ENCODE results near the gene LRFN2. TPM values are rescaled to one million over a fixed set of nuclear protein-coding genes. Genes with fewer than 3 reads are reported as not detected.
A peak's percentile ranks its signal among the peaks of the same experiment; 100 is the strongest.

LRFN2 gene
- total and polyA plus RNA-seq, 2 of the 8 experiments (the other 6 are each of a cell fraction or from before 2014, with no cell fraction given), result 2.3 TPM

DNA sequence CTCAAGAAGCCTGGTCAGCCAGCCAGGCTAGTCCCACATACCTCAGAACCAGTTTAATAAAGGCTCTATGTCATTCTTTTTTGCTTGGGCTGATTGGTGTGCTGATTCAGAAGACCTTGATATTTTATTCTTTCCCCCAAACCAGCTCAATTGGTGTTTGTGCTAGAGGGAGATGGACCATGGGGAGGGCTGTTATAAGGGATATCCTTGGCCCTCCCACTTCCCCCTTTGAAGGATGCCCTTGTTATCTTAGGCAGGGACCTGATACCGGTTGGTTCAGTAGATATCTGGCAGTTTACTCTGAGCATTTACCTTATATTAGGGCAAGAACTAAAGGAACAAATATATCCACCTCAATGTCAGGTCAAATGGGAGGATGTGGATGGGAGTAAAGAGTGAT is 207.4 kb downstream of the LRFN2 start:
- Histone ChIP-seq H2AK5ac (ENCODE audit: low read depth, low read length) (no peak overlapping the region), H2BK5ac (ENCODE audit: low read depth, low read length) (no peak overlapping the region), H4K8ac (ENCODE audit: extremely low read depth, insufficient read depth, low read length) (no peak overlapping the region), H3K4me1 (replicated peaks in 1 of 4; ENCODE audit: control insufficient read depth in 3 of 4, insufficient read depth in 4 of 4, low read length in 3 of 4) (no peaks in the 10 kb centered on the region), H3K79me2 (ENCODE audit: control insufficient read depth in 1 of 2, insufficient read depth in 2 of 2, low read length in 2 of 2) (no peaks in the 10 kb centered on the region), H2BK20ac (ENCODE audit: low read length) (0 out of 2 replicates have a peak overlapping the region, but pooled peaks have one; percentile 15), H2BK12ac (ENCODE audit: low read depth, low read length) (no peak overlapping the region), H3K9me3 (ENCODE audit: insufficient read depth in 2 of 2, low read depth in 1 of 2, low read length in 1 of 2) (no peaks in the 10 kb centered on the region), H3K36me3 (ENCODE audit: control insufficient read depth in 2 of 4, insufficient read depth in 4 of 4, low read length in 3 of 4) (no peaks in the 10 kb centered on the region), H2AFZ (ENCODE audit: low read length) (no peak overlapping the region), H4K20me1 (replicated peaks in 1 of 2; ENCODE audit: control insufficient read depth in 1 of 2, insufficient read depth in 2 of 2, low read length in 2 of 2) (no peaks in the 10 kb centered on the region), H3K9ac (replicated peaks in 1 of 4; ENCODE audit: extremely low read depth in 1 of 4, low read depth in 3 of 4, low read length in 3 of 4) (no peak overlapping the region), H3K79me1 (ENCODE audit: low read depth, low read length) (no peaks in the 10 kb centered on the region), H3K27me3 (replicated peaks in 1 of 4; ENCODE audit: control insufficient read depth in 3 of 4, extremely low read depth in 1 of 4, insufficient read depth in 3 of 4, low read length in 3 of 4) (no peaks in the 10 kb centered on the region; a peak in 1 of 7 replicates), H3K4me3 (ENCODE audit: extremely low read depth in 1 of 4, insufficient read depth in 2 of 4, low read depth in 3 of 4, low read length in 4 of 4) (no peak overlapping the region), H2BK120ac (replicated peaks; ENCODE audit: low read depth, low read length) (no peak overlapping the region), H3K27ac (ENCODE audit: low read depth, low read length) (no peak overlapping the region), H4K91ac (replicated peaks; ENCODE audit: insufficient read length, low read length) (no peak overlapping the region), H3K4me2 (ENCODE audit: insufficient read depth in 1 of 2, low read depth in 2 of 2, low read length in 2 of 2) (no peak overlapping the region), H3K56ac (replicated peaks; ENCODE audit: insufficient read length, low read depth, low read length) (no peak overlapping the region), H3K4ac (replicated peaks; ENCODE audit: insufficient read length, low read depth, low read length) (no peak overlapping the region), H3K23me2 (ENCODE audit: low read depth, low read length) (0 out of 2 replicates have a peak, but pooled peaks cover 1% of the 10 kb centered on the region), H2BK15ac (ENCODE audit: low read length) (no peak overlapping the region), H3K23ac (ENCODE audit: insufficient read length) (no peak overlapping the region), H3K18ac (ENCODE audit: extremely low read depth, low read length) (no peak overlapping the region), H3K14ac (ENCODE audit: insufficient read length) (no peak overlapping the region), H4K5ac (ENCODE audit: insufficient read length, low read depth, low read length) (no peak overlapping the region)
- TF ChIP-seq SP4 (IDR thresholded peaks at IDR 0.05; ENCODE audit: low read length) (no peak), HDAC6 (IDR thresholded peaks at IDR 0.05; ENCODE audit: low read depth, low read length) (no peak), SAP30 (IDR thresholded peaks at IDR 0.05; ENCODE audit: insufficient read depth, insufficient replicate concordance, low read length) (no peak), NANOG (IDR thresholded peaks at IDR 0.05; ENCODE audit: insufficient read depth, low read depth, low read length, poor library complexity, severe bottlenecking) (no peak), GABPA (IDR thresholded peaks at IDR 0.05; ENCODE audit: borderline replicate concordance, insufficient read depth, low read length) (no peak), CREB1 (IDR thresholded peaks at IDR 0.05) (no peak), SUZ12 (IDR thresholded peaks at IDR 0.05; ENCODE audit: low read length) (no peak), JUND (IDR thresholded peaks at IDR 0.05; ENCODE audit: low read length) (no peak), CEBPB (IDR thresholded peaks at IDR 0.05; ENCODE audit: low read depth, low read length) (no peak)
- WGBS, 2 experiments (ENCODE audit: extremely low coverage in 1 of 2, insufficient coverage in 1 of 2, insufficient read length in 1 of 2, insufficient replicate concordance in 2 of 2, low coverage in 1 of 2, low lambda C conversion rate in 2 of 2, missing lambda C conversion rate in 1 of 2), result 91% methylated on average over 1 of the region's 1 CpG; no CpG with 5 or more reads in 1 of the 2 experiments
- CTCF ChIA-PET (ENCODE audit: partially characterized antibody), result interaction anchor here (0.6 kb wide), 2 partner anchors 34 to 819 kb away, joined by 3 read pairs; no protein-coding TSS in a partner anchor
- DNase-seq (ENCODE audit: low read depth in 1 of 2, low spot score in 2 of 2) (peak in 1 of 2 experiments; percentile 13), FAIRE-seq (no peak)
- POLR2A ChIA-PET (ENCODE audit: partially characterized antibody), result interaction anchor here (1.5 kb wide), 1 partner anchor 10 kb away, joined by 4 read pairs; no protein-coding TSS in a partner anchor

Data from H1 (cell line).